Activated CD8-positive, alpha-beta memory T cell treated with anti-CD3 and anti-CD28 coated beads, Interleukin-2, amount 10 ng/mL, durations not matched to agents 7 days and 5 days (primary cell): Measurements from ENCODE around the gene PRKACA. TPM values are rescaled to one million over a fixed set of nuclear protein-coding genes. Genes with fewer than 3 reads are reported as not detected.
A peak's percentile ranks its signal among the peaks of the same experiment; 100 is the strongest.
"Not testable (repeated sequence)": the region's sequence is repeated elsewhere in the genome, so short reads cannot be mapped to it uniquely, and the experiment has no call there.

Experiments used
- ATAC-seq: fragments of 150-1000 bp; cut with Tn5 transposase; one replicate; pipeline ENCODE4 v1.10.0; 2021; ENCODE audit warnings: moderate library complexity
- CTCF ChIA-PET: fragments of 350-600 bp; sonication (Branson Sonifier 250); formaldehyde crosslinking; loops from one replicate; lab custom pipeline; 2021; ENCODE audit warnings: antibody characterized with exemption; lab: Charles Lee
- DNase-seq: peaks from one replicate; pipeline ENCODE4 v3.0.0-alpha.2; 2020
- H3K27ac Mint-ChIP-seq: one replicate; pipeline ENCODE4 v1.8.0; 2021; ENCODE audit warnings: mild to moderate bottlenecking, mixed read lengths
- H3K27me3 Mint-ChIP-seq: one replicate; pipeline ENCODE4 v1.8.0; 2021; ENCODE audit warnings: mixed read lengths
- H3K36me3 Mint-ChIP-seq: one replicate; pipeline ENCODE4 v1.8.0; 2021; ENCODE audit warnings: mild to moderate bottlenecking, mixed read lengths
- H3K4me1 Mint-ChIP-seq: one replicate; pipeline ENCODE4 v1.8.0; 2021; ENCODE audit warnings: mixed read lengths
- H3K4me3 Mint-ChIP-seq: one replicate; pipeline ENCODE4 v1.8.0; 2021; ENCODE audit warnings: mild to moderate bottlenecking, moderate library complexity, mixed read lengths
- H3K9me3 Mint-ChIP-seq: one replicate; pipeline ENCODE4 v1.8.0; 2022; ENCODE audit warnings: low read depth, mixed read lengths
- total RNA-seq, 2 experiments: library from RNA; stranded (reverse); gene quantifications; one replicate each; pipeline ENCODE4 v1.2.3, GENCODE V29; 2021

PRKACA gene
- total RNA-seq, 2 experiments from 2014 or later, result 42.3 to 65.4 TPM

DNA sequence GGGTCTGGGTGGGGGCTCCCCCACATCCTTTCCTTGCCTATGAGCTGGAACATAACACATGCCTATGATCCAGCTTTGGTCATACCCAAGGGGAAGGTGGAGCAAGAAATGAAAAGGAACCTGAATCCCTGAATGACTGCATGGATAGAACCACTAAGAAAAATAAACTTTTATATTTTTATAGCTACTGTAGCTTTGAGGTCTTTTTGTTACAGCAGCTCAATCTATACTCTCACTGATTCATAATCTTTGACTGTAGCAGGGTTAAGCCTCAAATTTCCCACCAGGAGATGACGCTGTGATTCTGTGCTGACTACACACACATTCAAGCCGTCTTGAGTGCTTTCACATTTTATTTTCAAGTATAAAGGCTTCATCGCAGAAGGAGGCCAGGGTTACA lies 64.5 kb downstream of the PRKACA start:
- H3K27ac Mint-ChIP-seq, result no peak overlapping the region
- peaks cover 29% of the 10 kb centered on the region for H3K36me3 Mint-ChIP-seq
- CTCF ChIA-PET, result interaction anchor here (0.8 to 1.3 kb wide), 6 partner anchors 9 to 181 kb away, joined by 3 to 8 read pairs (median 4); partner anchors contain the start of genes IL27RA and PALM3
- no peak for ATAC-seq
- no peaks in the 10 kb centered on the region for H3K9me3 Mint-ChIP-seq
- no peak for DNase-seq
- peaks cover 3% of the 10 kb centered on the region for H3K4me1 Mint-ChIP-seq
- H3K27me3 Mint-ChIP-seq, result peaks cover 21% of the 10 kb centered on the region
- no peak overlapping the region for H3K4me3 Mint-ChIP-seq

DNA sequence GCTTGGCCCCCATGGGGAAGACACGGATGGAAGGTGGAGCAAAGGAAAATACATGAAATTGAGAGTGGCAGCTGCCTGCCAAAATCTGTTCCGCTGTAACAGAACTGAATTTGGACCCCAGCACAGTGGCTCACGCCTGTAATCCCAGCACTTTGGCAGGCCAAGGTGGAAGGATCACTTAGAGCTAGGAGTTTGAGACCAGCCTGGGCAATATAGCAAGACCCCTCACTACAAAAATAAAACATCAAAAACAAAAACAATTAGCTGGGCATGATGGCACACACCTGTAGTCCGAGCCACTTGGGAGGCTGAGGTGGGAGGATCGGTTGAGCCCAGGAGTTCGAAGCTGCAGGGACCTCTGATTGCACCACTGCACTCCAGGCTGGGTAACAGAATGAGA lies 65.1 kb downstream of the PRKACA start:
- Mint-ChIP-seq H3K27ac (no peak overlapping the region), H3K4me1 (no peaks in the 10 kb centered on the region), H3K27me3 (peaks cover 16% of the 10 kb centered on the region), H3K36me3 (peaks cover 29% of the 10 kb centered on the region), H3K9me3 (no peaks in the 10 kb centered on the region), H3K4me3 (no peak overlapping the region)
- ATAC-seq, result no peak
- no peak for DNase-seq
- CTCF ChIA-PET, result interaction anchor here (0.8 to 1.3 kb wide), 5 partner anchors 10 to 180 kb away, joined by 3 to 8 read pairs (median 5); partner anchors contain the start of gene IL27RA

DNA sequence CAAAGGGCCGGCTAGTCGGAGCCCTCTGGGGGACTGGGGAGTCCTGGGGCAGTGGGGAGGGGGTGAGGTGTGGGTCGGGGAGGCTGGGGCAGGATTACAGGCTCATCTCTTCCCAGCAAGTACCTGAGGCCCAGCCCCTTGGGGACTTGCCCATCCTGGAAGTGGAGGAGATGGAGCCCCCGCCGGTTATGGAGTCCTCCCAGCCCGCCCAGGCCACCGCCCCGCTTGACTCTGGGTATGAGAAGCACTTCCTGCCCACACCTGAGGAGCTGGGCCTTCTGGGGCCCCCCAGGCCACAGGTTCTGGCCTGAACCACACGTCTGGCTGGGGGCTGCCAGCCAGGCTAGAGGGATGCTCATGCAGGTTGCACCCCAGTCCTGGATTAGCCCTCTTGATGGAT lies 65.6 kb downstream of the PRKACA start:
- ATAC-seq (no peak), DNase-seq (no peak)
- Mint-ChIP-seq H3K36me3 (peaks cover 29% of the 10 kb centered on the region), H3K4me1 (no peaks in the 10 kb centered on the region), H3K27ac (no peak overlapping the region), H3K4me3 (no peak overlapping the region), H3K27me3 (peaks cover 12% of the 10 kb centered on the region), H3K9me3 (no peaks in the 10 kb centered on the region)
- CTCF ChIA-PET, result interaction anchor here (0.9 to 1.4 kb wide), 3 partner anchors 9 to 180 kb away, joined by 3 to 8 read pairs (median 5); no protein-coding TSS in a partner anchor

DNA sequence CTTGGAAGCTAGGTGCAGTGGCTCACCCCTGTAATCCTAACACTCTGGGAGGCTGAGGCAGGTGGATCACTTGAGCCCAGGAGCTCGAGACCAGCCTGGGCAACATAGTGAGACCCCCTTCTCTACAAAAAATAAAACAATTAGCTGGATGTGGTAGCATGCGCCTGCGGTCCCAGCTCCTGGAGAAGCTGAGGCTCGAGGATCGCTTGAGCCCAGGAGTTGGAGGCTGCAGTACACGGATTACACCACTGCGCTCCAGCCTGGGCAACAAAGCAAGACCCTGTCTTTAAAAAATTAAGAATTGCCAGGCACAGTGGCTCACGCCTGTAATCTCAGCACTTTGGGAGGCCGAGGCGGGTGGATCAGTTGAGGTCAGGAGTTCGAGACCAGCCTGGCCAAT lies 66.6 kb downstream of the PRKACA start:
- H3K27me3 Mint-ChIP-seq, DNase-seq, H3K9me3 Mint-ChIP-seq, ATAC-seq, H3K4me1 Mint-ChIP-seq, H3K27ac Mint-ChIP-seq, H3K4me3 Mint-ChIP-seq: not testable (repeated sequence)
- CTCF ChIA-PET, result interaction anchor here (1.1 to 10.2 kb wide), 3 partner anchors 8 to 173 kb away, joined by 3 to 86 read pairs (median 3); no protein-coding TSS in a partner anchor
- H3K36me3 Mint-ChIP-seq, result peaks cover 34% of the 10 kb centered on the region

DNA sequence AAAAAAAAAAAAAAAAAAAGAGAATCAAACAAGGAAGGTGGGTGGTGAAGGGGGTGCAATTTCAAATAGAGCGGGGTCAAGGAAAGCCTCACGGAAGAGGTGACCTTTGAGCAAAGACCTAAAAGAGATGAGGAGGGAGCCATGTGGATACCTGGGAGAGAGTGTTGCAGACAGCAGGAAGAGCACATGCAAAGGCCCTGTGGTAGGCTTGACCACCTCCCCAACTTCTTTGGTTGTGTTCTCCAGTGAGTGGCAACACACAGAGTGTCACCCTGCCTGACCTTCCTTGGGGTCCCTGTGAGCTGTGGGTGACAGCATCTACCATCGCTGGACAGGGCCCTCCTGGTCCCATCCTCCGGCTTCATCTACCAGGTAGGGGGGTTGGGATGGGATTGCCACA lies 67.0 kb downstream of the PRKACA start:
- CTCF ChIA-PET, result interaction anchor here (1.1 to 10.2 kb wide), 4 partner anchors 7 to 173 kb away, joined by 3 to 86 read pairs (median 6); no protein-coding TSS in a partner anchor
- H3K27ac Mint-ChIP-seq, result no peak overlapping the region
- peaks cover 2% of the 10 kb centered on the region for H3K4me1 Mint-ChIP-seq
- H3K36me3 Mint-ChIP-seq, result peaks cover 35% of the 10 kb centered on the region
- H3K9me3 Mint-ChIP-seq, result no peaks in the 10 kb centered on the region
- ATAC-seq (no peak), DNase-seq (no peak)
- peaks cover 2% of the 10 kb centered on the region for H3K27me3 Mint-ChIP-seq
- H3K4me3 Mint-ChIP-seq, result no peak overlapping the region

DNA sequence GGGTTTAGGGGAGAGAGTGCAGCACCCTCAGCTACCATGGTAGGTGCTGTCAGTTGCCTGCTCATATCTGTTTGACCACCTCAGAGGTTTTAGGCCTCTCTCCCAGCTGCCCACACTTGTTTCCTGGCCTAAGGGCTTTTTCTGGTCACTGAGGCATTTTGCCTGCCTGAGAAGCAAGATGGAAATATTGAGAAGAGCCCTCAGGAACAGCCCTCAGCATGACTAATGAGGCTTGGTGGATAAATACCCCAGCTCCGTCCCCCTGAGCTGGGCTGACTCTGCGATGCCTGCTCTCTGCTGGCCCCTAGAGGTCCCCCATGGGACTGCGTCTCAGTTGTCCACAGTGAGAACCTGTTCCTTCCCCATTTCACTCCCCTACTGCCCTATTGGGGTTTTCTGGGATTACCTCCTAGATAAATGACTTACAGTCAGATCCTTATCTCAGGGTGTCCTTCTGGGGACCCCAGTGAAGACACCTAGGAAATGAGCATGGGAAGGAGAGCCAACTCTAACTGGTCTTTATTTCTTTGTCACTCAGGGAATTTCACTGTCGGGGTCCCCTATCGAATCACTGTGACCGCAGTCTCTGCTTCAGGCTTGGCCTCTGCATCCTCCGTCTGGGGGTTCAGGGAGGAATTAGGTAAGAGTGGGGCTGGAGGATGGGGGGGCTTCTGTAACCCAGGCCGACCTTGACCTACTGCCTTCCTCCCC lies 69.0 kb downstream of the PRKACA start:
- no peaks in the 10 kb centered on the region for H3K27me3 Mint-ChIP-seq
- H3K36me3 Mint-ChIP-seq, result peaks cover 35% of the 10 kb centered on the region
- CTCF ChIA-PET, result interaction anchor here (0.6 to 10.2 kb wide), 28 partner anchors 7 to 283 kb away, joined by 3 to 86 read pairs (median 4); partner anchors contain the start of genes DCAF15, IL27RA and MISP3
- peaks cover 2% of the 10 kb centered on the region for H3K4me1 Mint-ChIP-seq
- no peak overlapping the region for H3K4me3 Mint-ChIP-seq
- H3K27ac Mint-ChIP-seq, result no peak overlapping the region
- no peaks in the 10 kb centered on the region for H3K9me3 Mint-ChIP-seq
- peak; percentile 79 for ATAC-seq
- peak; percentile 79 for DNase-seq

DNA sequence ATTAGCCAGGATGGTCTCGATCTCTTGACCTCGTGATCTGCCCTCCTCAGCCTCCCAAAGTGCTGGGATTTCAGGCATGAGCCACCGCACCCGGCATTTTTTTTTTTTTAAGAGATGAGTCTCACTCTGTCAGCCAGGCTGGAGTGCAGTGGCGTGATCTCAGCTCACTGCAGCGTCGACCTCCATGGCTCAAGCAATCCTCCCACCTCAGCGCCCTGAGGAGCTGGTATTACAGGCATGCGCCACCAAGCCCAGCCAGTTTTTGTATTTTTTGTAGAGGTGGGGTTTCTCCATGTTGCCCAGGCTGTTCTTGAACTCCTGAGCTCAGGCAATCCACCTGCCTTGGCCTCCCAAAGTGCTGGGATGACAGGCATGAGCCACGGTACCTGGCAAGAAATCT lies 69.7 kb downstream of the PRKACA start:
- CTCF ChIA-PET, result interaction anchor here (0.6 to 10.2 kb wide), 23 partner anchors 8 to 283 kb away, joined by 3 to 86 read pairs (median 4); partner anchors contain the start of genes DCAF15 and MISP3
- not testable (repeated sequence) for H3K27me3 Mint-ChIP-seq, ATAC-seq, DNase-seq, H3K4me3 Mint-ChIP-seq, H3K4me1 Mint-ChIP-seq, H3K27ac Mint-ChIP-seq, H3K9me3 Mint-ChIP-seq
- H3K36me3 Mint-ChIP-seq, result peaks cover 36% of the 10 kb centered on the region

DNA sequence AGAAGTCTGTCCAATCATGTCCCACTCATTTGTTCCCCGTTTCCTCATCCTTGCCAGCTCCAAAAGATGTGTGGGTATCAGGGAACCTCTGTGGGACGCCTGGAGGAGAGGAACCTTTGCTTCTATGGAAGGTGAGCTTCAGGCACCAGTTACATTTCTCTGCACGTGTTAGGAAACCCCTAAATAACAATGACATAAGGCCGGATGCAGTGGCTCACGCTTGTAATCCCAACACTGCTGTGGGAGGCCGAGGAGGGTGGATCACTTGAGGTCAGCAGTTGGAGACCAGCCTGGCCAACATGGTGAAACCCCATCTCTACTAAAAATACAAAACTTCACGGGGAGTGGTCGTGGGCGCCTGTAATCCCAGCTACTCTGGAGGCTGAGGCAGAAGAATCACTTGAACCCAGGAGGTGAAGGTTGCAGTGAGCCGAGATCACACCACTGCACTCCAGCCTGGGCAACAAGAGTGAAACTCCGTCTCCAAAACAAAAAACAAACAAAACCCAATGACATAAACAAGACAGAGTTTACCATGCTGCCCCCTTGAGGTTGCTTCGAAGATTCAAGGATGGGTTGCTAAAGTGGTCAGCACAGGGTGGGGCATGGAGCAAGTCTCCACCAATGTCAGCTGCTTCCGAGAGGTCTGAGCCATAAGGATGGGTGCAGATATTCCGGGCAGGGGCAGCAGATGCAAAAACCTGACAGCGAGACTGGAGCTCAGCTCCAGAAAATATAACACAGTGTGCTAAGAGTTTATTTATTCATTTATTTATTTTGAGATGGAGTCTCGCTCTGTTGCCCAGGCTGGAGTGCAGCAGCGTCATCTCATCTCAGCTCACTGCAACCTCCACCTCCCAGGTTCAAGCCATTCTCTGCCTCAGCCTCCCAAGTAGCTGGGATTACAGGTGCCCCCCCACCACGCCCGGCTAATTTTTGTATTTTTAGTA lies 74.6 kb downstream of the PRKACA start:
- CTCF ChIA-PET, result interaction anchor here (0.7 to 10.2 kb wide), 29 partner anchors 8 to 168 kb away, joined by 3 to 86 read pairs (median 3); partner anchors contain the start of genes IL27RA, MISP3 and RFX1
- H3K36me3 Mint-ChIP-seq, result peaks cover 26% of the 10 kb centered on the region
- peak; percentile 84 for ATAC-seq
- H3K4me1 Mint-ChIP-seq, result peaks cover 17% of the 10 kb centered on the region
- H3K27ac Mint-ChIP-seq, result peak overlapping the region; percentile 82
- H3K9me3 Mint-ChIP-seq, H3K4me3 Mint-ChIP-seq, H3K27me3 Mint-ChIP-seq: not testable (repeated sequence)
- peak; percentile 77 for DNase-seq

Other genes with a start within 250 kb of the PRKACA start
- 1 to 10 TPM; 1.1 to 2.8 TPM for gene NANOS3, start 240.6 kb downstream of the PRKACA start, total RNA-seq
- 1 to 10 TPM; 4.1 to 4.4 TPM for gene BRME1, start 211.6 kb downstream of the PRKACA start, total RNA-seq
- 10 to 100 TPM; 34.0 to 35.1 TPM for gene CC2D1A, start 211.6 kb downstream of the PRKACA start, total RNA-seq
- under 1 TPM; 0.29 to 0.47 TPM for gene PODNL1, start 179.3 kb downstream of the PRKACA start, total RNA-seq
- 10 to 100 TPM; 82.5 to 94.3 TPM for gene DCAF15, start 165.3 kb downstream of the PRKACA start, total RNA-seq
- 10 to 100 TPM; 16.0 to 17.8 TPM for gene RFX1, start 111.4 kb downstream of the PRKACA start, total RNA-seq
- gene RLN3, start 89.6 kb downstream of the PRKACA start, total RNA-seq, result not detected
- gene IL27RA, start 86.0 kb downstream of the PRKACA start, total RNA-seq, result 10 to 100 TPM; 29.7 to 60.3 TPM
- gene PALM3, start 55.7 kb downstream of the PRKACA start, total RNA-seq, result not detected
- 1 to 10 TPM; 1.4 to 2.4 TPM for gene MISP3, start 45.0 kb downstream of the PRKACA start, total RNA-seq
- gene C19orf67, start 32.0 kb downstream of the PRKACA start, total RNA-seq, result not detected
- gene SAMD1, start 27.0 kb downstream of the PRKACA start, total RNA-seq, result 10 to 100 TPM; 60.4 to 81.9 TPM
- gene ASF1B, start 18.8 kb upstream of the PRKACA start, total RNA-seq, result 100 to 1,000 TPM; 117 to 124 TPM
- 1 to 10 TPM; 3.7 to 4.3 TPM for gene ADGRL1, start 88.4 kb upstream of the PRKACA start, total RNA-seq